ENCODE results near the gene KLF12. TPM values are rescaled to one million over a fixed set of nuclear protein-coding genes. Genes with fewer than 3 reads are reported as not detected.

Gene KLF12
- total RNA-seq, 1 experiment from 2014 or later = 1.7 TPM

DNA sequence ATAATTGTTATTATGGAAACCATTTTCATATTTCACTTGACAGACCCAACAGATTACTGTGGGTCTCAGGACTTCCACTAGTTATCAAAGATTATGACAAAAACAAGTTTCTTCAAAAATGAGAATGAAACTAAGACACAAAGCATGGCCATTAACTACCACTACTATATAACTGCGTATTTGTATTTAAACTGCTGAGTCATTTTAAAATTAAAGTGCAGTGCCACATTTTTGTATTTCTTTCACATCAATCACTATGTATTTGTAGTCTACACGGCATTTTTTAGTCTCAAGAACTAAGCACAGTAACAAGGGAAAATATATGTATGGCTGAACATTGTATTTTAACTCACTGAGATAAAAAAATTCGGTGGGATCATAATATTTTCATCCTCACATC is 10.1 kb upstream of the KLF12 start:
- Histone ChIP-seq H3K9me3 (no peaks in the 10 kb centered on the region), H3K36me3 (no peaks in the 10 kb centered on the region), H3K27me3 (no peaks in the 10 kb centered on the region), H3K4me3 (no peak overlapping the region)
- DNase-seq = no peak

DNA sequence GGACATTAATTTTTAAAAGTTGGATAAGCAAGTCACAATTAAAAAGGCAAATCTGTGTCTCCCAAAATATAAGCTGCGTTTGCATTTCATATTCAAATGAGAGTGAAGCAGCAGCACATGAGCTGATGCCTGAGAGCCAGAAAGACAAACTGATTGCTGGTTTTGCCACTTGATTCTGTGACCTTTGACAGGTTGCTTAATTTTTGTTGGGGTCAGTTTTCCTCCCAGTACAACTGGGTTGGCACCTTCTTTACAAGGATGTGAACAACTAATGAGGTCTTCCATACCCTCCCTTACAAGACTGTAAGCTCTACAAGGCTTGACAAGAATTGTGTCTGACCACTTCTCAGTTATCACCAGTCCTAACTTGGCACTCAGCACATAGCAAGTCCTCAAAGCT is 8.1 kb upstream of the KLF12 start:
- H3K9me3 ChIP-seq = no peaks in the 10 kb centered on the region

DNA sequence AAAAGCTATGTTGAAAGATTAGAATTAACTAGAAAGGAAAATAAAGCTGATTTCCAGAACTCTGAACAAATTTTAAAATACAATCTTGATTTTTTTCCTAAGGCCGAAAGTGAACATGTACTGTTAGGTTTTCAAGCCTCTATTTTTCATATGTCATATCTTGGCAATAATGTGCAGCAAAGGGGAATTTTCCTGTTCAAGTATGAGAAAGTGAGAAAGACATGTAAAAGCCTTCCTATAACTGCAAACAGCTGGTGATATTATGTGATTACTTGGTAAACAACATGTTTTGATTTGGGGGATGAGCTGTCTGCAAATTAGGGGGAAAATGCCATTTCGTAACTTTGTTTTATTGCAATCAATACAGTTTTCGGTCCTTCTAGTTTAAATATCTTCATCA is 4.0 kb upstream of the KLF12 start:
- DNase-seq = no peak
- no peaks in the 10 kb centered on the region for H3K27me3 ChIP-seq
- H3K9me3 ChIP-seq = no peaks in the 10 kb centered on the region
- H3K36me3 ChIP-seq = no peaks in the 10 kb centered on the region
- H3K4me3 ChIP-seq = no peak overlapping the region

More for the DNA sequence above, 8.1 kb upstream of the KLF12 start:
- no peak for DNase-seq
- no peak overlapping the region for H3K4me3 ChIP-seq
- no peaks in the 10 kb centered on the region for H3K36me3 ChIP-seq
- no peaks in the 10 kb centered on the region for H3K27me3 ChIP-seq

DNA sequence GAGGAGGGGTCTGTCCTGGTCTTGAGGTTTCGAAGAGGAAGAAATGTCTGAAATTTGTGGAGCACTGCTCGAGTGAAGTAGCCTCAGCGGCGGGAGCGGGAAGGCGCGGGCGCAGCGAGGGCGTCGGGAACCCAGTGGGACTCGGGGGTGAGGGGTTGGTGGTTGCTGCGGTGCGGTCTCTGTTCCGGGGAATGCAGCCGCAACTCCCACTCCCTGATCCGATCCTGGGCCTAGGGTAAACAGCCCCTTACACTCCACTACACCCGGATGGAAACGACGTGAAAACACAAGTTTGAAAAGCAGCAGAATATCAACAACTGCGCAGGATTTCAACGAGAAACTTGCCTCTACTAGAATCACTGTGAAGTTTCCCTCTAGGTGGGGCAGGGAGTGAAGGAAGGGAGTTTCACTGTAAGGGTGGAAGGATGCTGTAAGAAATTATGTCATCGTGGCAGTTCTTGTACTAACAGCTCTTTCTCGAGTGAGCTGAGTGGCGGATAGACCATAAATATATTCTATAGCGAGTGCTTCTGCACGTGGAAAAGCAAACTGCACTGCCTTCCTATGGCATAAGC is 2.0 kb upstream of the KLF12 start:
- peak overlapping the region; percentile 89 for H3K4me3 ChIP-seq
- DNase-seq = peak; percentile 25
- H3K9me3 ChIP-seq = no peaks in the 10 kb centered on the region
- H3K36me3 ChIP-seq = no peaks in the 10 kb centered on the region
- no peaks in the 10 kb centered on the region for H3K27me3 ChIP-seq

DNA sequence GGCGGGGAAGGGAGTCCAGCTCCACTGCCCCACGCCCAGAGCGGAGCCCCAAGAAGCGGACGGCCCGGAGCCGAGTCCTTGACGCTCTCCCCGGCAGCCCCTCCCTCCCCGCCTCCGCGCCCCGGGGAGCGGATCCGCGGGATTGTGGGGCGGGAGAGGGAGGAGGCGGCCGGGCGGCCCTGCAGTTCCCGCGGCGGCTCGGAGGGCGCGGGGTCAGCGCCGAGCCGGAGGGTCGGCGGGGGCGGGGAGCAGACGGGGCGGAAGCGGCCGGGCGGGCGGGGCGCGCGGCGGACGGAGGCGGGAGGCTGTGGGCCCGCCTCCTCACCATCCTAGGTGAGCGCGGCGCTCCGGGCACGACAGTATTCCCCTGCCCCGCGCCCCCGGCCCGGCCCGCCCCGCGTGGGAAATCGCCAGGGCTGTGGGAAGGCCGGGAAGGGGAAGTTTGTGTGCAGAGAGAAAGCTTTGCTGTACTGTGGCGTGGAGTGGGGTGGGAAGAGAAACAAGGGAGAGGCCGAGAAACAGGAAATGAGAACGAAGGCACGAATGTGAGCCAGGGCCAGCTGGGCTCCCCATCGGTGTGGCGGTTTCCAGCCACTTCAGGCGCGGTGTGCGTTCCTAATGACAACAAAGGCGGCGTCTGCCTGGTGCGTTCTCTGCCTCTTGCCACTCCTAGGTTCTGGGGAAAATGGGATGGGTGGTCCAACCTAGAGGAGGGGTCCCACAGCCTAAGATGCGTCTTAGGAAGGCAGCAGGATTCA is 1.3 kb upstream of the KLF12 start:
- no peaks in the 10 kb centered on the region for H3K27me3 ChIP-seq
- H3K36me3 ChIP-seq = no peaks in the 10 kb centered on the region
- peak overlapping the region; percentile 89 for H3K4me3 ChIP-seq
- DNase-seq = peak; percentile 79
- no peaks in the 10 kb centered on the region for H3K9me3 ChIP-seq

DNA sequence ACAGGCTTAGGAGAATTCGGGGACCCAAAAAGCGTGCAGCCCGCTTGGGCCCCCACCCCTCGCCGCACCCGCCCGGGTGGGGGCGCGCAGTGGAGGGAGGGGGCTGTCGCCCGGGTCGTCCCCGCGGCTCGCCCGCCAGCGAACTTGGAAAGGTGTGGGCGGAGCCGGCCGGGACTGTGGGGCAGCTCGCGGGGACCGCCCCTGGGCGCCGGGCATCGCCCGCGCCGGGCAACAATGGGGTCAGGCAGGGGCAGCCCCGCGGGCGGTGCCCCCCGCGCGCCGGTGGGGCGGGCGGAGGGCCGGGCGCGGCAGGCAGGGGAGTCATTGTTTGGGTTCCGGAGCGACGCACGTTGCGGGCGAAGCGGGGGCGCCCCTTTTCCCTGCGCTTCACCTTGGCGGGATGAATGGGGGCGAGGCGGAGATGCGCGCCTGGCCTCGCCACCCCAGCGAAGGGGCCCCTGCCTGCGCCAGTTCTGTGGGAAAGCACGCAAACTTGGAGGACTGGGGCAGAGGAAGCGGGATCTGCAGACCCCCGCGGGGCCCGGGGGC is 647 bp upstream of the KLF12 start:
- Histone ChIP-seq H3K36me3 (no peaks in the 10 kb centered on the region), H3K9me3 (no peaks in the 10 kb centered on the region), H3K4me3 (peak overlapping the region; percentile 89), H3K27me3 (no peaks in the 10 kb centered on the region)
- DNase-seq = peak; percentile 62

DNA sequence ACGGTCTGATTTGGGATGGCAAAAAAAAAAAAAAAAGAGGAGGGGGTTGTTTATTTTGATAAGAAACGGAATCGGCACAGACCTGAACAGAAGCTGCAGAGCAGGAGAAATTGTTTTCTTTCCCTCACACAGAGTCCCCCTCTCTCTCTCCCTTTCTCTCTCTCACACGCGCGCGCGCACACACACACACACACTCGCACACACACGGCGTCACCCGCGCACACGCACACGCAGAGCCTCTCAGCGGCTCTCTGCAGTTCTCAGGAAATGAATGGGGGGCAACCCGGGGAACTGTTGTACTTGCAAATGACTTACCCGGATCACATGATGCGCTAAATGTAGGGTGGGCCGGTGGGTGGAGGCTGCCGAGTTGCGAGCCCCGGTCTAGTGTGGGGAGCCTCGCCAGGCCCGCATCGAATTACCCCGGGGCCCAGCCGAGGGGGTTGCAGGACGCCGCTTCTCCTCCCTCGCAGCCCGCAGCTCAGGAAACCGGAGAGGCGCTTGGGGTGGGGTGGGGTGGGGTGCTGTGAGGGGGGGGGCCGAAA is 475 bp downstream of the KLF12 start:
- DNase-seq = peak; percentile 80
- no peaks in the 10 kb centered on the region for H3K36me3 ChIP-seq
- H3K4me3 ChIP-seq = peak overlapping the region; percentile 89
- no peaks in the 10 kb centered on the region for H3K27me3 ChIP-seq
- no peaks in the 10 kb centered on the region for H3K9me3 ChIP-seq

DNA sequence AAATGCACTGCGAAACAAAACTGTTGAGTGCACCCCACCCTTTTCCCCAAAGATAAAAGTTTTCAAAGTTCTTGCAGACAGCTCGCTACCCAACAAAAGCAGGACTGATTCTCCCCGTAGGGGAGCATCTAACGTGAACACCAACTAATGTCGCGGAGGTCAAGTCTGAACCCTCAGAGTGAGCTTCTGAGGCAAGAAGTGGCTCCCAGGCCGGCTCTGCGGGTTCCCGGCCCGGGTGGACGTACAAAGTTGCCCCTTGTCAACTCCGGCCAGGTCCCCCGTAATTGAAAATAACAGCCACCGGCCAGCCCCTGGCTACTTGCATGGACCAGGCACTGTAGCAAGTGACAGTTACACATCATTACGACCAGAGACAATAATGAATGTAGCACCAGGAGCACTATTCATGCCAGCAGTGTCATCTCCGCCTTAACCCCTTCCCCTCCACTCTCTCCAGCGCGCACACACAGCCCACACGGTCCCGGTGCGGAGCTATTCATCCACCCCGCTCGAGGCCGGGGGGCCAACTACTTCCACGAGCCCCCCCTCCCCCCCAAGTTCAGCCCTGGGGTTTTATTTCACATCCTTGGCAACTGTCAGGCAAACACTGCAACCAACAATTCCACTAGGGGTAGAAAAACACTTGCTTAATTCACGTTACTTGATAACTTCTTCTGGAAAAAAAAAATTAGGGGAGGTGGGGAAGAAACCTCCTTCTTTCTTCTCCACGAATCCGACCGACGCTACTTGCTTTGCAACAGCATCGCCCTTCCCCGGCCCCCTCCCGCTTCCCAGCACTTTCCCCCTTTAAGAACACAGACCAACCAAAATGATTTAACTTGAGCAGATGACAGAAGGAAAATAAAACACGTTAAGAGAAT is 1.2 kb downstream of the KLF12 start:
- no peaks in the 10 kb centered on the region for H3K27me3 ChIP-seq
- H3K36me3 ChIP-seq = no peaks in the 10 kb centered on the region
- DNase-seq = peak; percentile 1
- H3K9me3 ChIP-seq = no peaks in the 10 kb centered on the region
- peak overlapping the region; percentile 89 for H3K4me3 ChIP-seq

DNA sequence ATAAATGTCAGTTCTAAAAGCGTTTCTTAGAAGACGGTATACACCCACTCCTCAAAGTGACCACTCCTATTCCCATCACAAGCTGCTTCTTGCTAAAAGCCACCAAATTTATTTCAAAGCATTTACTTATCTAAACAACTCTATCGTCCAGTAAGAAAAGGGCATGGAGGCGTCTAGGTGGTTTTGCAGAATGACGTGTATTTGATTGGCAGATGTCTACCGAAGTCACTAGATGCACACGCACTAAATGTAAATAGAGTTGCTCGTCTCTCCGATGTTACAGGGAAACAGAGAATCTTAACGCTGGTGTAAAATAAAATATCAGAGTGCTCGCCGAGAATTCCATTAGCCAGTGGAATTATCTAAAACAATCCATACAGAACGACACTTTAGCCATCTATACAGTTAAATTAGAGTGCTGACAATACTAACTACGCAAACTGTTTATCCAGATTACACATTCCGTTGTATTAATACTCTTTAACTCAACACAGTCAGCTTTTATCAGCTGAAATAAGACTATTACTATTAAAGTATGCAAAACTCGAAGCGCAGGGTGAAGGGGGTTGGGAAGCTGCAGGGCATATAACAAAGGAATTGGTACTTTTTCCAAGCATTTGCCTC is 1.9 kb downstream of the KLF12 start:
- H3K36me3 ChIP-seq = no peaks in the 10 kb centered on the region
- H3K9me3 ChIP-seq = no peaks in the 10 kb centered on the region
- DNase-seq = no peak
- peak overlapping the region; percentile 89 for H3K4me3 ChIP-seq
- no peaks in the 10 kb centered on the region for H3K27me3 ChIP-seq

DNA sequence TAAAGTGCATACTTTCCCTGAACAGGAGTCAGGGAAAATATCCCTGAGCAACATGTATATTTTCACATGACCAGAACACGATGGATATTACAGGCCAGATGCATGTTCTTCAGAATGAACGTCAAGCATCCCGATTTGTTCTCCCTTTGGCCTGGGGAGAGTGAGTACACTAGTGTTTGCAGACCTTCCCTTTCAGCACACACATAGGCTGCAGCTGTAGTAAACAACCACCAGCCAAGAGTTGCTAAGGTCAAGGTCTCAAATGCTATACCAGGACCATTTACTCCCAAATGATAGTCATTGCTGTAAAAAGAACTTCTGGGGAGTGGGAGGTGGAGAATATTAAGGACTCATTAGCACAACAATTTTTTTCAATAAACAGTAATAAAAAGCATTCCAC is 3.0 kb downstream of the KLF12 start:
- Histone ChIP-seq H3K27me3 (no peaks in the 10 kb centered on the region), H3K36me3 (no peaks in the 10 kb centered on the region), H3K9me3 (no peaks in the 10 kb centered on the region), H3K4me3 (no peak overlapping the region)
- no peak for DNase-seq

DNA sequence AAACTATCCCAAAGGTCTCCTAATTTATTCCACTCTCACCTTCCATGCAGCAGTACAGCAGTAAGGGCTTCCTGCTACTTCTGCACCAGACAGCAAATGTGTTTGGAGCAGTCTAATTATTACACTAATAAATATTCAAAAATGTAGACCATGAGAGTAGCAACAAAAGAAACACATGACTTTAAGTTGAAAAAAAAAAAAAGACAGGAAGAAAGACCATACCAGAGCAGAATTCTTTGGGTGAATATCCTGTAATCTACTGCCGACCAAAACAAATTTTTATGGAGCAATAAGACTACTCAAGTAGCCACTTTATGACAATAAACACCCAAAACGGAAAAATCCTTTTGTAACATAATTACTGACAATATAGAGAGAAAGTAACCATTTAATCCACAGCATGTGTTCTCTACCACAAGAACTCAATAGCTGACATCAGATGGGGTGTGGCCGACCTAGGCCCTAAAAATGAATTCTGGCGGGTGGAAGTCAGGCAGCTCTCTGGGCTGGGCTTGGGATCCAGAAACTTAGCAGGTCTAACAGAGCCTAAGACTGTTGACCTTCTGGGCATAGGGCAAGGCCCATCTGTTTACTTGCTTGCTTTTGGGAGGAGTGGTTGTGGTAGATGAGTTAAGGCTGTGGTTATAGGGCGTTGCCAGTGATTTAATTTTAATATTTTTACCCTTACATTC is 4.6 kb downstream of the KLF12 start:
- Histone ChIP-seq H3K9me3 (no peaks in the 10 kb centered on the region), H3K4me3 (no peak overlapping the region)
- peak; percentile 63 for DNase-seq

DNA sequence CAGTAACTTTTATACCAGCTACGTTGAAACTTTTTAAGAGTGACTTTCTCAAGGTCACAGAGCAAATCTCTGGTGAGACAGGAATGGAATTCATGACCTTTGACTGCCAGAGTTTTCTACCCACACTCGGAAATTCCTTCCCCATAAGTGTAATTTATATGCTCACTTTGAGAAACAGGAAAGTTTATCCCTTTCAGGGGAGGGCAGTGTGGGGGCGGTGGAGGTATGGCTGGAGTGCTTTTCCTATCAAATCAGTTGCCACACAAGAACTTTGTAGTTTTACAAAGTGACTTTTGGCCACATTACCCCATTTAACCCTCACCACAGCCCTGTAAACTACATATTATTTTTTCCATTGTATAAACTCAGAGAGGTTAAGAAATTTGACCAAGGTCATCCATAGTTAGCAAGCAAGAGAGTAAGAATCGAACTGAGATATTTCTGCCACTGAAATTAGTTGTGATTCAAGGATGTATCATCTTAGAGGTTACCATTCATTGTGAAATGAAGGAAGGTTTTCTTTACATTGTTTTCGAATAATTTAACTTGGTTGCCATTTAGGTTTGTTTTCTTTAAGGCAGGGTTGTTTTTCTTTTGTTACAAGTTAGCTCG is 5.9 kb downstream of the KLF12 start:
- Histone ChIP-seq H3K4me3 (no peak overlapping the region), H3K27me3 (no peaks in the 10 kb centered on the region), H3K36me3 (no peaks in the 10 kb centered on the region), H3K9me3 (no peaks in the 10 kb centered on the region)
- DNase-seq = peak; percentile 4

More for the DNA sequence above, 4.6 kb downstream of the KLF12 start:
- H3K36me3 ChIP-seq = no peaks in the 10 kb centered on the region
- no peaks in the 10 kb centered on the region for H3K27me3 ChIP-seq

DNA sequence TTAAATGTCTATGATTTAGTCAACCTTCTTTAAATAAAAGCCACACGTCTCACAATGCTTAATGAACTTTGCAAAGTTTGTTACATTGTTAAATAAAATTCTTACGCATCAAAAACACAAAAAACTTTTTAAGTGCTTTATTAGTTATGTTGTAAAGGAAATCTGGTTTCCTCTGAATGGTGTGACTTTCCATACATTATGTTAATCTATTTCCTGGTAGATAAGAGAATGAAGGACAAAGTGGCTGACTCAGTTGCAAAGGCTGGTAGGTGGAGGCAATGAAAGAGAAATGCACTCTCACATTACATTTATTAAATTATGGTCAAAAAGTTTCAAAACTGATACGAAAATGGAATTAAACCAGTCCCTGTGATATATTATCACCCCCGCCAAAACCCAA is 15.9 kb downstream of the KLF12 start:
- DNase-seq = no peak
- no peaks in the 10 kb centered on the region for H3K27me3 ChIP-seq

DNA sequence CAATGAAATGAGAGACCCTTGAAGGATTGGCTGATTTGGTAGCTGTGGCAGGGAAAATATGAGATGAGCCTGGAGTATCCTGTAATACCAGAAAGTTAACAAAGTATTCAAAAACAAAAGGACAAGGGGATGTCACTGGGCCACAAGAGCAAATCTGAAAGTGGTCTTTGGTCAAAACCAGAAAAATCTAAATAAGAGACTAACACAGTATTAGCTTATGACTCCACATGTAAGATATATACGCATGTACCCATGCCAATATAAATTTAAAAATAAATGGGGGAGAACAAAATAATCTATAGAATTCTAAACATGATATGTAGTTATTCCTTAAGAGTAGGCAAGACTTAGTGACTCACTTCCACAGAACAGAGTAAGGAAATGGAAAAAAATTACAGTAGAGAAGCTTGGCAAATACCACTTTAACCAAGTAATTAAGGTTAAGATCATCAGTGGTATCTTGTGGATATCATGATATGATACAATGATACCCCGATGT is 16.9 kb downstream of the KLF12 start:
- peaks cover 14% of the 10 kb centered on the region for H3K9me3 ChIP-seq
- no peak overlapping the region for H3K4me3 ChIP-seq
- no peaks in the 10 kb centered on the region for H3K36me3 ChIP-seq
- no peaks in the 10 kb centered on the region for H3K27me3 ChIP-seq
- no peak for DNase-seq

More for the DNA sequence above, 15.9 kb downstream of the KLF12 start:
- H3K4me3 ChIP-seq = no peak overlapping the region
- no peaks in the 10 kb centered on the region for H3K36me3 ChIP-seq
- H3K9me3 ChIP-seq = peaks cover 14% of the 10 kb centered on the region

DNA sequence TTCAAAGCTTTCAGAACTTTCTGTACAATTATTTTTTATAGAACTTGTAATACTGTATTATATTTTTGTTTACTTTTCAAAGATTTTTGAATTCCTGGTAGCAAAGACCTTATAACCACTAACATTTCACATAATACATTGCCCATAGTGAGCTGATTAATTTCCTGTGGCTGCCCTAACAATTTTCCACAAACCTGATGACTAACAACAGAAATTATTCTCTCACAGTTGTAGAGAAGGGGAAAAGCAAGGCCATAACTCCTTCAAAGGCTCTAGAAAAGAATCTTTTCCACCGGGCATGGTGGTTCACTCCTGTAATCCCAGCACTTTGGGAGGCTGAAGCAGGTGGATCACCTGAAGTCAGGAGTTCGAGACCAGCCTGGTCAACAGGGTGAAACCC is 19.1 kb downstream of the KLF12 start:
- DNase-seq = no peak

More for the DNA sequence above, 19.1 kb downstream of the KLF12 start:
- Histone ChIP-seq H3K9me3 (peaks cover 13% of the 10 kb centered on the region), H3K4me3 (no peak overlapping the region), H3K36me3 (no peaks in the 10 kb centered on the region), H3K27me3 (no peaks in the 10 kb centered on the region)
